ENCODE measurements around the gene SEC23B. TPM values are rescaled to one million over a fixed set of nuclear protein-coding genes. Genes with fewer than 3 reads are reported as not detected.
A peak's percentile ranks its signal among the peaks of the same experiment; 100 is the strongest.

The SEC23B gene
- total and polyA plus RNA-seq, 2 of the 13 experiments (the other 11 are each of a cell fraction or from before 2014, with no cell fraction given) = 114 to 120 TPM

DNA sequence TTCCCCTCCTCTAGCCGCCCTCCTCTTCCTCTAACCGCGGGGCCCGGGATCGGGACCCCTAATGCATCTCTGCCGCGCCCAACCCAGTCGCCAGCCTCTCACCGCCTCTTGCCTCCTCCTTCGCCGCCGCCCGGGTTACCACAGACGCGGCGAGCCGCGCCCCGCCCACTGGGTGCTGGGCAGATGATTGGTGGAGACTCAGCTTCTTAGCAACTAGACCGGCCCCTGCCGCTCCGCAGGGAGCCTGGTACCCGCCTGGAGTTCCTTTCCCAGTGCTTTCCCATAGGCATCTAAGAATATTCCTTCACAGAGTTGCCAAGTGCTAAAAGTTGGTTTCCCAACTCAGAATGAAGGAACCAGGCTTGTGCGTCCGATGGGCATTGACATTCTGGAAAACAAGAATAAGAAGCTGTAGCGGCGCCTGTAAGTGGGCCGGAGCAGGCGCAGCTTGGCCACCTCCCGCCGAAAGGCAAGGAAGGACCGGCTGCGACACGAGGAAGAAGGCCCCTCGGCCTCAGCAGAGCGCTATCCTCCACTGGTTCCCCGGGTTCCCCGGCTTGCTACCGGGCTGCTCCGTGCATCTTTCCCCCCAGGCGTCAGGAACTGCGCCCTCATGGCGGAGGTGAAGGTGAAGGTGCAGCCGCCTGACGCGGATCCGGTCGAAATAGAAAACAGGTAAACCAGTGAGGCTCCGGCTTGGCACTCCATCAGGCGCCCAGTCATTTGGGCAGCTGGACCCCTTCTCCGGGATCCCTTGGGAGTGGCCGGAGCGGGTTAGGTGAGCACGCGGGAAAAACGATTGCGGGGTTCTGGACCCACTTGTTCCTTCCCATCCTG lies 40.6 kb upstream of the SEC23B start, which contains the start of the genes DZANK1 and POLR3F (continued):
- TF ChIP-seq THYN1 (CRISPR knock-in tag; IDR thresholded peaks at IDR 0.05; ENCODE audit: borderline replicate concordance, low read depth) = no peak
- peak; percentile 97 for TF ChIP-seq THAP11 (CRISPR knock-in tag; IDR thresholded peaks at IDR 0.05)
- TF ChIP-seq MEF2D (CRISPR knock-in tag; IDR thresholded peaks at IDR 0.05) = peak; percentile 93
- TF ChIP-seq, protein P1, sequence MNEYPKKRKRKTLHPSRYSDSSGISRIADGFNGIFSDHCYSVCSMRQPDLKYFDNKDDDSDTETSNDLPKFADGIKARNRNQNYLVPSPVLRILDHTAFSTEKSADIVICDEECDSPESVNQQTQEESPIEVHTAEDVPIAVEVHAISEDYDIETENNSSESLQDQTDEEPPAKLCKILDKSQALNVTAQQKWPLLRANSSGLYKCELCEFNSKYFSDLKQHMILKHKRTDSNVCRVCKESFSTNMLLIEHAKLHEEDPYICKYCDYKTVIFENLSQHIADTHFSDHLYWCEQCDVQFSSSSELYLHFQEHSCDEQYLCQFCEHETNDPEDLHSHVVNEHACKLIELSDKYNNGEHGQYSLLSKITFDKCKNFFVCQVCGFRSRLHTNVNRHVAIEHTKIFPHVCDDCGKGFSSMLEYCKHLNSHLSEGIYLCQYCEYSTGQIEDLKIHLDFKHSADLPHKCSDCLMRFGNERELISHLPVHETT (CRISPR knock-in tag; conservative IDR thresholded peaks at IDR 0.05) = peak; percentile 78
- no peak for TF ChIP-seq ZNF570 (CRISPR knock-in tag; IDR thresholded peaks at IDR 0.05; ENCODE audit: borderline replicate concordance)
- peak; percentile 97; the same call in 1 of the 2 replicates for TF ChIP-seq ZZZ3 (CRISPR knock-in tag; IDR thresholded peaks at IDR 0.05; ENCODE audit: borderline replicate concordance)
- TF ChIP-seq MAZ (IDR thresholded peaks at IDR 0.05; ENCODE audit: borderline replicate concordance, low read depth, low read length) = peak; percentile 66; the same call in 1 of the 2 replicates
- TF ChIP-seq MAZ (CRISPR knock-in tag; IDR thresholded peaks at IDR 0.05; ENCODE audit: low read depth) = peak; percentile 83; the same call in 1 of the 2 replicates
- peak; percentile 14 for TF ChIP-seq ZNF230 (CRISPR knock-in tag; IDR thresholded peaks at IDR 0.05)
- TF ChIP-seq MED1 (CRISPR knock-in tag; IDR thresholded peaks at IDR 0.05) = peak; percentile 79
- TF ChIP-seq NCOA2 (CRISPR knock-in tag; IDR thresholded peaks at IDR 0.05) = no peak; the same call in 1 of the 2 replicates
- TF ChIP-seq ZBTB20 (CRISPR knock-in tag; IDR thresholded peaks at IDR 0.05; ENCODE audit: borderline replicate concordance, low read depth) = peak; percentile 32; the same call in 1 of the 2 replicates
- TF ChIP-seq ETV5 (CRISPR knock-in tag; IDR thresholded peaks at IDR 0.05; ENCODE audit: borderline replicate concordance) = peak; percentile 46; the same call in 1 of the 2 replicates
- no peak for TF ChIP-seq FOXM1 (CRISPR knock-in tag; IDR thresholded peaks at IDR 0.05)
- TF ChIP-seq, protein P2, sequence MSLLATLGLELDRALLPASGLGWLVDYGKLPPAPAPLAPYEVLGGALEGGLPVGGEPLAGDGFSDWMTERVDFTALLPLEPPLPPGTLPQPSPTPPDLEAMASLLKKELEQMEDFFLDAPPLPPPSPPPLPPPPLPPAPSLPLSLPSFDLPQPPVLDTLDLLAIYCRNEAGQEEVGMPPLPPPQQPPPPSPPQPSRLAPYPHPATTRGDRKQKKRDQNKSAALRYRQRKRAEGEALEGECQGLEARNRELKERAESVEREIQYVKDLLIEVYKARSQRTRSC (CRISPR knock-in tag; IDR thresholded peaks at IDR 0.05; ENCODE audit: low read depth) = no peak
- peak; percentile 86; the same call in 1 of the 2 replicates for TF ChIP-seq FOXJ3 (CRISPR knock-in tag; IDR thresholded peaks at IDR 0.05; ENCODE audit: borderline replicate concordance)
- TF ChIP-seq KDM5B (CRISPR knock-in tag; IDR thresholded peaks at IDR 0.05; ENCODE audit: borderline replicate concordance) = peak; percentile 86; the same call in 1 of the 2 replicates
- peak; percentile 64; the same call in 1 of the 2 replicates for TF ChIP-seq SIX4 (CRISPR knock-in tag; IDR thresholded peaks at IDR 0.05)
- no peak for TF ChIP-seq ZNF556 (CRISPR knock-in tag; IDR thresholded peaks at IDR 0.05; ENCODE audit: borderline replicate concordance)
- peak; percentile 72; the same call in 1 of the 2 replicates for TF ChIP-seq ATF1 (CRISPR knock-in tag; IDR thresholded peaks at IDR 0.05)
- TF ChIP-seq JARID2 (CRISPR knock-in tag; IDR thresholded peaks at IDR 0.05; ENCODE audit: insufficient replicate concordance) = no peak
- TF ChIP-seq TOPORS (CRISPR knock-in tag; IDR thresholded peaks at IDR 0.05) = no peak; the same call in none of the 2 replicates
- peak; percentile 57; the same call in 1 of the 2 replicates for TF ChIP-seq ZFP1 (CRISPR knock-in tag; IDR thresholded peaks at IDR 0.05)
- peak; percentile 54; the same call in 1 of the 2 replicates for TF ChIP-seq MIXL1 (CRISPR knock-in tag; IDR thresholded peaks at IDR 0.05)
- TF ChIP-seq PHF8 (CRISPR knock-in tag; IDR thresholded peaks at IDR 0.05) = peak; percentile 95
- TF ChIP-seq, protein P3, sequence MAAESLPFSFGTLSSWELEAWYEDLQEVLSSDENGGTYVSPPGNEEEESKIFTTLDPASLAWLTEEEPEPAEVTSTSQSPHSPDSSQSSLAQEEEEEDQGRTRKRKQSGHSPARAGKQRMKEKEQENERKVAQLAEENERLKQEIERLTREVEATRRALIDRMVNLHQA (CRISPR knock-in tag; IDR thresholded peaks at IDR 0.05) = no peak
- no peak for TF ChIP-seq REL (CRISPR knock-in tag; conservative IDR thresholded peaks at IDR 0.05)
- no peak for TF ChIP-seq HNF4G (IDR thresholded peaks at IDR 0.05; ENCODE audit: borderline replicate concordance, low read depth, low read length)
- TF ChIP-seq HNF4G (CRISPR knock-in tag; IDR thresholded peaks at IDR 0.05; ENCODE audit: borderline replicate concordance, low read depth) = no peak
- no peak for TF ChIP-seq SAFB2 (CRISPR knock-in tag; IDR thresholded peaks at IDR 0.05; ENCODE audit: borderline replicate concordance, low read depth)
